Suprapubic skin (tissue), 4 donors: ENCODE results near the gene ANKRD36.
"Not testable (repeated sequence)": the region's sequence is repeated elsewhere in the genome, so short reads cannot be mapped to it uniquely, and the experiment has no call there.

ENCODE experiments used
- CTCF ChIP-seq, 2 donors: fragments of 200-600 bp in 1 of 2; fragments of 450-650 bp in 1 of 2; sonication (generic) in 1 of 2; IDR thresholded peaks; one replicate each; pipeline ENCODE4 v1.5.1; 2016 to 2019; ENCODE audit warnings: antibody characterized with exemption in 2 of 2, mild to moderate bottlenecking in 1 of 2, moderate library complexity in 1 of 2
- POLR2A ChIP-seq, 2 donors: fragments of 450-650 bp; IDR thresholded peaks; one replicate each; pipeline ENCODE4 v1.6.1; 2017; ENCODE audit warnings: antibody characterized with exemption in 2 of 2, mild to moderate bottlenecking in 2 of 2, moderate library complexity in 2 of 2
- POLR2AphosphoS5 ChIP-seq, 3 donors: sonication (generic); formaldehyde crosslinking; IDR thresholded peaks; one replicate each; pipeline ENCODE4 v1.6.1; 2017; ENCODE audit warnings: antibody characterized with exemption in 3 of 3

- not testable (repeated sequence) for TF ChIP-seq CTCF, POLR2A, POLR2AphosphoS5 (IDR thresholded peaks at IDR 0.05)
Measured at GRCh38 chr2:97094772-97095611, 18.0 kb upstream of the ANKRD36 start, which contains the start of gene FAHD2B.
